HepG2 (cell line): ENCODE results near the gene BBS5. TPM values are rescaled to one million over a fixed set of nuclear protein-coding genes. Genes with fewer than 3 reads are reported as not detected.

Source experiments
- CENPX ChIP-seq: sonication (generic); formaldehyde crosslinking; IDR thresholded peaks from 2 replicates; pipeline ENCODE4 v1.9.0; 2021; ENCODE audit warnings: mild to moderate bottlenecking, missing genetic modification reagents, moderate library complexity
- ETV6 ChIP-seq: sonication (generic); formaldehyde crosslinking; conservative IDR thresholded peaks from 2 replicates; pipeline ENCODE4 v1.4.0; 2020; ENCODE audit warnings: missing genetic modification reagents
- HOXA9 ChIP-seq: sonication (generic); formaldehyde crosslinking; IDR thresholded peaks from 2 replicates; pipeline ENCODE4 v1.8.1; 2022; ENCODE audit warnings: missing genetic modification reagents, mild to moderate bottlenecking, moderate library complexity, borderline replicate concordance
- JDP2 ChIP-seq: sonication (generic); formaldehyde crosslinking; IDR thresholded peaks from 2 replicates; pipeline ENCODE4 v1.8.1; 2022; ENCODE audit warnings: missing genetic modification reagents, borderline replicate concordance
- KDM5A ChIP-seq: fragments of 200-600 bp; sonication (generic); IDR thresholded peaks from 2 replicates; pipeline ENCODE4 v1.7.0; 2018; ENCODE audit warnings: antibody characterized with exemption, mild to moderate bottlenecking, low read length, borderline replicate concordance
- KLF13 ChIP-seq: sonication (generic); formaldehyde crosslinking; IDR thresholded peaks from 2 replicates; pipeline ENCODE4 v1.4.0; 2020; ENCODE audit warnings: mild to moderate bottlenecking, missing genetic modification reagents
- MEF2D ChIP-seq: sonication (generic); formaldehyde crosslinking; IDR thresholded peaks from 2 replicates; pipeline ENCODE4 v1.5.1; 2020; ENCODE audit warnings: mild to moderate bottlenecking, missing genetic modification reagents
- MEIS1 ChIP-seq: sonication (generic); formaldehyde crosslinking; IDR thresholded peaks from 2 replicates; pipeline ENCODE4 v1.9.0; 2021; ENCODE audit warnings: mild to moderate bottlenecking, missing genetic modification reagents, moderate library complexity, borderline replicate concordance
- MYC ChIP-seq: sonication (generic); formaldehyde crosslinking; IDR thresholded peaks from 2 replicates; pipeline ENCODE4 v1.9.0; 2021; ENCODE audit warnings: missing genetic modification reagents, borderline replicate concordance
- NCOA2 ChIP-seq: sonication (generic); formaldehyde crosslinking; IDR thresholded peaks from 2 replicates; pipeline ENCODE4 v1.8.0; 2022; ENCODE audit warnings: inconsistent platforms
- NFYC ChIP-seq: IDR thresholded peaks from 2 replicates; pipeline ENCODE4 v1.6.1; 2016; ENCODE audit warnings: missing genetic modification reagents, missing compliant biosample characterization
- YY1 ChIP-seq: IDR thresholded peaks from 2 replicates; pipeline ENCODE4 v1.6.1; 2011; ENCODE audit warnings: low read length, low read depth, moderate library complexity, mild to moderate bottlenecking; ENCODE audit not compliant: insufficient read depth, insufficient replicate concordance
- ZIK1 ChIP-seq: sonication (generic); formaldehyde crosslinking; IDR thresholded peaks from 2 replicates; pipeline ENCODE4 v1.5.0; 2020; ENCODE audit warnings: mild to moderate bottlenecking, low read depth, missing genetic modification reagents, borderline replicate concordance
- ZNF234 ChIP-seq: sonication (generic); formaldehyde crosslinking; conservative IDR thresholded peaks from 2 replicates; pipeline ENCODE4 v1.5.1; 2020; ENCODE audit warnings: mild to moderate bottlenecking, missing genetic modification reagents
- ZNF3 ChIP-seq: IDR thresholded peaks from 2 replicates; pipeline ENCODE4 v1.7.0; 2017; ENCODE audit warnings: inconsistent platforms
- ZNF589 ChIP-seq: sonication (generic); formaldehyde crosslinking; conservative IDR thresholded peaks from 2 replicates; pipeline ENCODE4 v1.8.0; 2022; ENCODE audit warnings: mild to moderate bottlenecking, moderate library complexity, missing genetic modification reagents
- ZNF749 ChIP-seq: sonication (generic); formaldehyde crosslinking; IDR thresholded peaks from 2 replicates; pipeline ENCODE4 v1.8.0; 2022; ENCODE audit warnings: mild to moderate bottlenecking, missing genetic modification reagents, moderate library complexity, borderline replicate concordance
- ZNF782 ChIP-seq: sonication (generic); formaldehyde crosslinking; IDR thresholded peaks from 2 replicates; pipeline ENCODE4 v1.4.0; 2020; ENCODE audit warnings: missing genetic modification reagents, mild to moderate bottlenecking, borderline replicate concordance
- polyA plus RNA-seq, 8 experiments: library from polyadenylated mRNA; depleted of rRNA in 3 of 8; stranded (reverse) in 7 of 8; unstranded in 1 of 8; fragments of >200 nt; fragmentation: Illumina TruSeq in 4 of 8; extraction: Trizol in 4 of 8; gene quantifications; 2 replicates each; pipeline versions ENCODE4 v1.2.1 to v1.2.3, GENCODE V29; 2011 to 2016; ENCODE audit warnings: low read depth in 4 of 8, missing spikeins in 1 of 8, mixed read lengths in 1 of 8; ENCODE audit not compliant: insufficient read depth in 1 of 8
- total RNA-seq, 5 experiments: library from RNA; depleted of rRNA; stranded (reverse); fragments of >200 nt; fragmentation: Illumina TruSeq; extraction: Trizol; gene quantifications; 2 replicates each; pipeline ENCODE4 v1.2.3, GENCODE V29; 2016; ENCODE audit warnings: low read depth in 1 of 5
- TF ChIP-seq, protein P1 (sequence below): sonication (generic); formaldehyde crosslinking; IDR thresholded peaks from 2 replicates; pipeline ENCODE4 v1.4.0; 2020; ENCODE audit warnings: missing genetic modification reagents
- TF ChIP-seq, protein P2 (sequence below): sonication (generic); formaldehyde crosslinking; conservative IDR thresholded peaks from 2 replicates; pipeline ENCODE4 v1.4.0; 2020; ENCODE audit warnings: missing genetic modification reagents
- TF ChIP-seq, protein P3 (sequence below): sonication (generic); formaldehyde crosslinking; IDR thresholded peaks from 2 replicates; pipeline ENCODE4 v1.8.1; 2023; ENCODE audit warnings: mild to moderate bottlenecking, missing genetic modification reagents, borderline replicate concordance
- TF ChIP-seq, protein P4 (sequence below): sonication (generic); formaldehyde crosslinking; IDR thresholded peaks from 2 replicates; pipeline ENCODE4 v1.8.1; 2023; ENCODE audit warnings: mild to moderate bottlenecking, missing genetic modification reagents

The BBS5 gene
- total and polyA plus RNA-seq, 2 of the 13 experiments (the other 11 are each of a cell fraction or from before 2014, with no cell fraction given) = 1.8 to 4.5 TPM

DNA sequence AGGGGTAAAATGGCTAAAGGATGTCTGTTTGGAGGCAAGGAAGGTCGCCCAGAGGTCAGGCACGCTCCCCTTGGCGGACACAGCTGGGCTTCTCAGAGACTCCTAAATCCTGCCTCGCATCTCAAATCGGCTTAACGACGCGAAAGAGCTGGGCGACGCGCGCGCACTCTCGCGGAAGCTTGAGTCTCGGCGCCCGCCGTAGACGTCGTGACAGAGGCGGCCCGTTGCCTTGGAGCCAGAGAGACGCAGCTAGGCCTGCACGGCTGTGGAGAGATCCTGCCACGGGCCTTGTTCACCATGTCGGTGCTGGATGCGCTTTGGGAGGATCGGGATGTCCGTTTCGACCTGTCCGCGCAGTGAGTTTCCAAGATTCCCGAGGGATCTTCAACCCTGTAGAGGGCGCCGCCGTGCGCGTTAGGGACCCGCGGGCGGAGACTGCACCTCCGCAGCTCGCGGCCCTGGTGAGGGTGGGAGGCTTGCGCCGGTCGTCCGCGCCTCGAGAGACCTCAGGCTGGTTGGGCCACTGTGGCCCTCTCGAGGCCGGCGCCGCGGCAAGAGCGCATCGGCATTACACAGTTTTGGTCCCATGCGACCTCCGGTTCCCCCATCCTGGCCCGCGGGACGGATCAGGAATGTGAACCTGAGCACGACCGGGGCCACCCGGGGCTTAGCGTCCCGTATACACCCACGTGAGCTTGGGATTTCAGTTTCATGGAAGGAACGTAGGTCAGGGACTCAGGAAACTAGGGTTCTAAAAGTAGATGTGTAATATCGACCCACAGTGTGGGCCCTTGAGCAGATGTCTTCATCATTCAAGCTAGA, at the start of gene BBS5 (continued):
- peak; percentile 74; the same call in 1 of the 2 replicates for TF ChIP-seq ZNF589
- TF ChIP-seq ZNF749 = peak; percentile 70; the same call in 1 of the 2 replicates
- peak; percentile 56 for TF ChIP-seq YY1
- peak; percentile 59; the same call in 1 of the 2 replicates for TF ChIP-seq ZIK1
- no peak for TF ChIP-seq JDP2 (CRISPR knock-in tag)
- peak; percentile 64; the same call in 1 of the 2 replicates for TF ChIP-seq KLF13 (CRISPR knock-in tag)
- peak; percentile 70 for TF ChIP-seq MYC (CRISPR knock-in tag)
- 0 out of 2 replicates have a peak, but pooled peaks have one; percentile 9 for TF ChIP-seq ZNF3
- peak; percentile 58 for TF ChIP-seq NCOA2 (CRISPR knock-in tag)
- TF ChIP-seq ETV6 (CRISPR knock-in tag) = peak; percentile 89; the same call in 1 of the 2 replicates
- TF ChIP-seq, protein P1, sequence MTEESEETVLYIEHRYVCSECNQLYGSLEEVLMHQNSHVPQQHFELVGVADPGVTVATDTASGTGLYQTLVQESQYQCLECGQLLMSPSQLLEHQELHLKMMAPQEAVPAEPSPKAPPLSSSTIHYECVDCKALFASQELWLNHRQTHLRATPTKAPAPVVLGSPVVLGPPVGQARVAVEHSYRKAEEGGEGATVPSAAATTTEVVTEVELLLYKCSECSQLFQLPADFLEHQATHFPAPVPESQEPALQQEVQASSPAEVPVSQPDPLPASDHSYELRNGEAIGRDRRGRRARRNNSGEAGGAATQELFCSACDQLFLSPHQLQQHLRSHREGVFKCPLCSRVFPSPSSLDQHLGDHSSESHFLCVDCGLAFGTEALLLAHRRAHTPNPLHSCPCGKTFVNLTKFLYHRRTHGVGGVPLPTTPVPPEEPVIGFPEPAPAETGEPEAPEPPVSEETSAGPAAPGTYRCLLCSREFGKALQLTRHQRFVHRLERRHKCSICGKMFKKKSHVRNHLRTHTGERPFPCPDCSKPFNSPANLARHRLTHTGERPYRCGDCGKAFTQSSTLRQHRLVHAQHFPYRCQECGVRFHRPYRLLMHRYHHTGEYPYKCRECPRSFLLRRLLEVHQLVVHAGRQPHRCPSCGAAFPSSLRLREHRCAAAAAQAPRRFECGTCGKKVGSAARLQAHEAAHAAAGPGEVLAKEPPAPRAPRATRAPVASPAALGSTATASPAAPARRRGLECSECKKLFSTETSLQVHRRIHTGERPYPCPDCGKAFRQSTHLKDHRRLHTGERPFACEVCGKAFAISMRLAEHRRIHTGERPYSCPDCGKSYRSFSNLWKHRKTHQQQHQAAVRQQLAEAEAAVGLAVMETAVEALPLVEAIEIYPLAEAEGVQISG (CRISPR knock-in tag) = peak; percentile 77
- TF ChIP-seq, protein P2, sequence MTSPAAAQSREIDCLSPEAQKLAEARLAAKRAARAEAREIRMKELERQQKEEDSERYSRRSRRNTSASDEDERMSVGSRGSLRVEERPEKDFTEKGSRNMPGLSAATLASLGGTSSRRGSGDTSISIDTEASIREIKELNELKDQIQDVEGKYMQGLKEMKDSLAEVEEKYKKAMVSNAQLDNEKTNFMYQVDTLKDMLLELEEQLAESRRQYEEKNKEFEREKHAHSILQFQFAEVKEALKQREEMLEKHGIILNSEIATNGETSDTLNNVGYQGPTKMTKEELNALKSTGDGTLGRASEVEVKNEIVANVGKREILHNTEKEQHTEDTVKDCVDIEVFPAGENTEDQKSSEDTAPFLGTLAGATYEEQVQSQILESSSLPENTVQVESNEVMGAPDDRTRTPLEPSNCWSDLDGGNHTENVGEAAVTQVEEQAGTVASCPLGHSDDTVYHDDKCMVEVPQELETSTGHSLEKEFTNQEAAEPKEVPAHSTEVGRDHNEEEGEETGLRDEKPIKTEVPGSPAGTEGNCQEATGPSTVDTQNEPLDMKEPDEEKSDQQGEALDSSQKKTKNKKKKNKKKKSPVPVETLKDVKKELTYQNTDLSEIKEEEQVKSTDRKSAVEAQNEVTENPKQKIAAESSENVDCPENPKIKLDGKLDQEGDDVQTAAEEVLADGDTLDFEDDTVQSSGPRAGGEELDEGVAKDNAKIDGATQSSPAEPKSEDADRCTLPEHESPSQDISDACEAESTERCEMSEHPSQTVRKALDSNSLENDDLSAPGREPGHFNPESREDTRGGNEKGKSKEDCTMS (CRISPR knock-in tag) = no peak
- peak; percentile 76 for TF ChIP-seq MEIS1 (CRISPR knock-in tag)
- TF ChIP-seq, protein P3, sequence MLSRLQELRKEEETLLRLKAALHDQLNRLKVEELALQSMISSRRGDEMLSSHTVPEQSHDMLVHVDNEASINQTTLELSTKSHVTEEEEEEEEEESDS (CRISPR knock-in tag) = peak; percentile 82; the same call in 1 of the 2 replicates
- TF ChIP-seq ZNF782 (CRISPR knock-in tag) = peak; percentile 87
- peak; percentile 92 for TF ChIP-seq MEF2D (CRISPR knock-in tag)
- TF ChIP-seq CENPX (CRISPR knock-in tag) = no peak
- TF ChIP-seq HOXA9 (CRISPR knock-in tag) = peak; percentile 85; the same call in 1 of the 2 replicates
- TF ChIP-seq ZNF234 (CRISPR knock-in tag) = 0 out of 2 replicates have a peak, but pooled peaks have one; percentile 13
- TF ChIP-seq KDM5A = peak; percentile 62; the same call in 1 of the 2 replicates
- peak; percentile 33; the same call in 1 of the 2 replicates for TF ChIP-seq NFYC
- TF ChIP-seq, protein P4, sequence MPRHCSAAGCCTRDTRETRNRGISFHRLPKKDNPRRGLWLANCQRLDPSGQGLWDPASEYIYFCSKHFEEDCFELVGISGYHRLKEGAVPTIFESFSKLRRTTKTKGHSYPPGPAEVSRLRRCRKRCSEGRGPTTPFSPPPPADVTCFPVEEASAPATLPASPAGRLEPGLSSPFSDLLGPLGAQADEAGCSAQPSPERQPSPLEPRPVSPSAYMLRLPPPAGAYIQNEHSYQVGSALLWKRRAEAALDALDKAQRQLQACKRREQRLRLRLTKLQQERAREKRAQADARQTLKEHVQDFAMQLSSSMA (CRISPR knock-in tag) = 0 out of 2 replicates have a peak, but pooled peaks have one; percentile 53
